ENCODE data around the gene MINDY4B.

GRCh38 chr3:150911771-150912170 lies 6.5 kb upstream of the MINDY4B start:
- TF ChIP-seq, protein P1, sequence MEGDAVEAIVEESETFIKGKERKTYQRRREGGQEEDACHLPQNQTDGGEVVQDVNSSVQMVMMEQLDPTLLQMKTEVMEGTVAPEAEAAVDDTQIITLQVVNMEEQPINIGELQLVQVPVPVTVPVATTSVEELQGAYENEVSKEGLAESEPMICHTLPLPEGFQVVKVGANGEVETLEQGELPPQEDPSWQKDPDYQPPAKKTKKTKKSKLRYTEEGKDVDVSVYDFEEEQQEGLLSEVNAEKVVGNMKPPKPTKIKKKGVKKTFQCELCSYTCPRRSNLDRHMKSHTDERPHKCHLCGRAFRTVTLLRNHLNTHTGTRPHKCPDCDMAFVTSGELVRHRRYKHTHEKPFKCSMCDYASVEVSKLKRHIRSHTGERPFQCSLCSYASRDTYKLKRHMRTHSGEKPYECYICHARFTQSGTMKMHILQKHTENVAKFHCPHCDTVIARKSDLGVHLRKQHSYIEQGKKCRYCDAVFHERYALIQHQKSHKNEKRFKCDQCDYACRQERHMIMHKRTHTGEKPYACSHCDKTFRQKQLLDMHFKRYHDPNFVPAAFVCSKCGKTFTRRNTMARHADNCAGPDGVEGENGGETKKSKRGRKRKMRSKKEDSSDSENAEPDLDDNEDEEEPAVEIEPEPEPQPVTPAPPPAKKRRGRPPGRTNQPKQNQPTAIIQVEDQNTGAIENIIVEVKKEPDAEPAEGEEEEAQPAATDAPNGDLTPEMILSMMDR (IDR thresholded peaks at IDR 0.05; ENCODE audit: low read length) = no peak
- TF ChIP-seq EZH2 (IDR thresholded peaks at IDR 0.05; ENCODE audit: borderline replicate concordance, low read length) = no peak
